T-helper 2 cell treated with Interferon-gamma antibody and Interleukin-4, amounts not matched to agents 5 μg/mL and 100 μg/mL, for 36 hours (primary cell): Measurements from ENCODE around the gene ZNF469.
A peak's percentile ranks its signal among the peaks of the same experiment; 100 is the strongest.

Experiments
- DNase-seq: peaks from one replicate; pipeline ENCODE4 v3.0.0; 2021; ENCODE audit warnings: low spot score
- H3K27ac Mint-ChIP-seq: one replicate; pipeline ENCODE4 v1.8.0; 2021; ENCODE audit warnings: mild to moderate bottlenecking, mixed read lengths
- H3K27me3 Mint-ChIP-seq: one replicate; pipeline ENCODE4 v1.8.0; 2021; ENCODE audit warnings: low read depth, mixed read lengths
- H3K36me3 Mint-ChIP-seq: one replicate; pipeline ENCODE4 v1.8.0; 2021; ENCODE audit warnings: low read depth, mixed read lengths
- H3K4me1 Mint-ChIP-seq: one replicate; pipeline ENCODE4 v1.8.0; 2021; ENCODE audit warnings: low read depth, mixed read lengths
- H3K4me3 Mint-ChIP-seq: one replicate; pipeline ENCODE4 v1.8.0; 2022; ENCODE audit warnings: mild to moderate bottlenecking, moderate library complexity, mixed read lengths
- H3K9me3 Mint-ChIP-seq: one replicate; pipeline ENCODE4 v1.8.0; 2021; ENCODE audit warnings: mixed read lengths

The ZNF469 gene

DNA sequence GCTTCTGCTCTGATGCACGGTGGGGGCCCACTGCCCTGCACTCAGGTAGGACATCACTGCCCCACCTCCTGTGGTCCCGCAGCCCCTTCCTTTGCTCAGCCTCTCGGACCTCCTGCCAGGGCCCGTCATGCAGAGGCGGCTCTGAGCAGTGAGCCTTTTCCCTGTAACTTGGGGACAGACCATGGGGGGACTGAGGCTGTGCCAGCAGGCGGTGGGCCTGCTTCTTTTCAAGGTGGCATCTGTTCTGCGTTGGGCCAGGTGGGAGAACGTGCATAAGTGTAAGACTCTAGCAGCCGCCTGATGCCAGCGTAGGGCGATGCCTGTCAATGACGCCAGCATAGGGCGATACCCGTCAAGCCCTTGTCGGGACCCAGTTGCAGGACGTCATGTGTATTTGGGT, 40.3 kb upstream of the ZNF469 start:
- no peak overlapping the region for H3K4me3 Mint-ChIP-seq
- H3K36me3 Mint-ChIP-seq, result no peaks in the 10 kb centered on the region
- no peak overlapping the region for H3K27ac Mint-ChIP-seq
- no peaks in the 10 kb centered on the region for H3K9me3 Mint-ChIP-seq
- no peak for DNase-seq
- no peaks in the 10 kb centered on the region for H3K4me1 Mint-ChIP-seq
- H3K27me3 Mint-ChIP-seq, result no peaks in the 10 kb centered on the region

DNA sequence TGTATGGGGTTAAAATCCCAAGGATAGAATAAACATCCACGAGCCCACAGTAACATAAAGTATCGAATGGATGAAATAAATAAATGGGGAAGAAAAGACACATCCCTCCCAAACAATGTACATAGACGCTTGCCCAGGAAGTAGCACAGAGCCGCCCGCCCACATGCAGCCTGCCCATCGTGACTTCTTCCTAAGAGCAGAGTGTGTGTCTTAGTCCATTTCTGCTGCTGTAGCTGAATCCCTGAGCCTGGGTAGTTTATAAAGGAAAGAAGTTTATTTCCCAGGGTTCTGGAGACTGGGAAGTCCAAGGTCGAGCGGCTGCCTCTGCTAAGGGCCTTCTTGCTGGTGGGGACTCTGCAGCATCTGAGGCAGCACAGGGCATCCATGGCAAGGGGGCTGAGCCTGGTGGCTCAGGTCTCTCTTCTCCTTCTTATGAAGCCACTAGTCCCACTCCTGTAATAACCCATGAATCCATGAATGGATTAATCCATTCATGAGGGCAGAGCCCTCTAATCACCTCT, 39.4 kb upstream of the ZNF469 start:
- Mint-ChIP-seq H3K4me1 (peaks cover 3% of the 10 kb centered on the region), H3K36me3 (no peaks in the 10 kb centered on the region), H3K4me3 (no peak overlapping the region), H3K27me3 (no peaks in the 10 kb centered on the region), H3K27ac (no peak overlapping the region), H3K9me3 (no peaks in the 10 kb centered on the region)
- no peak for DNase-seq

DNA sequence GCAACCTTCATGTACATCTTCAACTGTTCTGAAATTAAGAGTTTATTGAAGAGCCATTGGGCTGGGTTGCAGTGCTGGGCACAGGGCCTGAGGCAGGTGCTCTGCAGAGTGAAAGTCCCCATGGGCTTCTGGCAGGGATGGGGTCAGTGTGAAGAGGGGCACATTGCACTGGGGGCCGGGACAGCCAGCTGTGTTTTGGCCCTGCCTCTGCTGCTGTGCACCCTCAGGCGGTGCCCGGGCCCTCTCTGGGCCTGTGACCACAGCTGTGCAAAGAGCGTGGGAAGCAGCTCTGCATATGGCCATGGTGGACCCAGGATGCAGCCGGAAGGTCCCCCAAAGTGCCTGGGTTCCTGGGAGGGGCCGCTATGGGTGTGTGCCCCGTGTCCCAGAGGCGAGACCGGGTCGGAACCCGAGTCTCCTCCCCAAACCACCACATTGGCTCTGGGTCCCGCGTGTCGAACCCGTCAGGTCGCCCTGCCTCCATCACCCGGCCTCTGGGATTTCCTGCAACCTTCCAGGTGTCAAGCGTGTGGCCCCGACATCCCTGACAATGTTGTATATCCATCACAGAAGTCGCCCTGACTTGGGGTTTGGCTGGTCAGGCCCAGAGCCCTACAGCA, 38.2 kb upstream of the ZNF469 start:
- H3K36me3 Mint-ChIP-seq, result no peaks in the 10 kb centered on the region
- H3K27ac Mint-ChIP-seq, result no peak overlapping the region
- DNase-seq, result no peak
- H3K4me3 Mint-ChIP-seq, result no peak overlapping the region
- H3K9me3 Mint-ChIP-seq, result peaks cover 2% of the 10 kb centered on the region
- no peaks in the 10 kb centered on the region for H3K27me3 Mint-ChIP-seq
- H3K4me1 Mint-ChIP-seq, result peaks cover 3% of the 10 kb centered on the region

DNA sequence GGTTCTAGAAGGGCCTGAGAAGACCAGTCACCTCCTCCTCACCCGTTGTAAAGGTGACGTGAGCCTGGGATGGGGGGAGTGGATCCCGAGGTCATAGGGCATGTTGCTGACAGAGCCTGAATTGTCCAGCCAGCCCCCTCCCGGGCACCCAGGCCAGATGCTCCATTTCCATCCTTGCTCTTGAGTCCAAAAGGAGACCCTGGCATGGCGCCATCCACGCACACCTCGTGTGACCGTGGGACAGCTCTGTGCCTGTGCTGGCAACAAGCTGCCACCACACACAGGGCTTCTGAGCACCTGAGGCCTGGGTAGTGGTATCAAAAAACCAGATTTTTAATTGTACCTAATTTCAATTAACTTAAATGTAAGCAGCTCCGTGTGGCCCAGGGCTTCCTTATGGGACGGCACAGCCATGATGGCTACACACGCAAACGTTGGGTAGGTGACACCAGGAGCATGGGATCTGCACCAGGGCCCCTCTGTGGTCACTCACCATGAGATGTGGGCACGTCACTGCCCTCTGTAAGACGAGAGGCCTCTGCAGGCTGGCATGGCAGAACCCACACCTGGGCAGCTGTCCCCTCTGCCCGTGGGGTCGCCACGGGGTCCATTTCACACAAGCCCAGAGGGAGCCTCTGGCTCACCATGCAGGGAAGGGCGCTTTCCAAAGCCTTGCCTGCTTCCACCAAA, 37.6 kb upstream of the ZNF469 start:
- Mint-ChIP-seq H3K36me3 (no peaks in the 10 kb centered on the region), H3K27ac (no peak overlapping the region), H3K9me3 (peaks cover 6% of the 10 kb centered on the region), H3K4me1 (peaks cover 3% of the 10 kb centered on the region), H3K4me3 (no peak overlapping the region), H3K27me3 (no peaks in the 10 kb centered on the region)
- no peak for DNase-seq

DNA sequence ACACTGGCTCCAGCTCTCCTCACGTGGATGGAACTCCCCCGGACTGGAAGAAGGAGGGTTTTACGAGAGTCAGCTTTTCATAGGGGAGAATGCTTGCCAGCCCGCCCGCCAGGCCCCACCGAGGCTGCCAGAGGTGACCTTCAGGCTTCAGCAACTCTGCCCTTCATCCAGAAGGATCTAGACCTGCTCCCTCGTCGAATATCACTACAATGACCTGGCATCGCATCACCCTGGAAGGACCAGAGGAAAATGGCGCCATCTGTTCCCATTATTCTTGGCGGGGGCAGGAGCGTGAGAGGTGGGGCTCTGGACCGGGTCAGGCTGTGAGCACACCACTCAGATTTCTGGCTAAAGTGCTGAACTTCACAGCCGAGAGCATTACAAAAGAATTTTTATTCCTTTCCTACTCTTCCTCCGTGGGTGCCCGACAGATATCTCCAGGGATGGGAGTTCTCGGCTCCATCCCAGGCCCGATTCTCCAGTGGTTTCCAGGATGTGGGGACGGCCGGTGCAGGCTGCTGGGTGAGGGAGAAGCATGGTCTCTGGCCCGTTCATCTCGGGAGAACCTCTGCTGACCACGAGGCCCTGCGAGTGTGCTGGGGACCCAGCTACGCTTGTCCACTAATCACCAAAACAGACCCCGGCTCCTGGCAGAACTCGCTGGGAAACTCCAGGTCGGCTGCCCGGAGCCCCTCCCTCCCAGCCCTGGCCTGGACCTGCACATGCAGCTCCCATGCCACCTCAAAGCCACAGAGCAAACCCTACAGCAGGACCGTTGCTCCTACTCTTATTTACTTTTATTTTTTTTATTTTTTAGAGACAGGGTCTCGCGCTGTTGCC, 36.8 kb upstream of the ZNF469 start:
- no peaks in the 10 kb centered on the region for H3K36me3 Mint-ChIP-seq
- no peak overlapping the region for H3K4me3 Mint-ChIP-seq
- H3K27me3 Mint-ChIP-seq, result no peaks in the 10 kb centered on the region
- H3K27ac Mint-ChIP-seq, result no peak overlapping the region
- no peak for DNase-seq
- peaks cover 3% of the 10 kb centered on the region for H3K4me1 Mint-ChIP-seq
- peaks cover 6% of the 10 kb centered on the region for H3K9me3 Mint-ChIP-seq

DNA sequence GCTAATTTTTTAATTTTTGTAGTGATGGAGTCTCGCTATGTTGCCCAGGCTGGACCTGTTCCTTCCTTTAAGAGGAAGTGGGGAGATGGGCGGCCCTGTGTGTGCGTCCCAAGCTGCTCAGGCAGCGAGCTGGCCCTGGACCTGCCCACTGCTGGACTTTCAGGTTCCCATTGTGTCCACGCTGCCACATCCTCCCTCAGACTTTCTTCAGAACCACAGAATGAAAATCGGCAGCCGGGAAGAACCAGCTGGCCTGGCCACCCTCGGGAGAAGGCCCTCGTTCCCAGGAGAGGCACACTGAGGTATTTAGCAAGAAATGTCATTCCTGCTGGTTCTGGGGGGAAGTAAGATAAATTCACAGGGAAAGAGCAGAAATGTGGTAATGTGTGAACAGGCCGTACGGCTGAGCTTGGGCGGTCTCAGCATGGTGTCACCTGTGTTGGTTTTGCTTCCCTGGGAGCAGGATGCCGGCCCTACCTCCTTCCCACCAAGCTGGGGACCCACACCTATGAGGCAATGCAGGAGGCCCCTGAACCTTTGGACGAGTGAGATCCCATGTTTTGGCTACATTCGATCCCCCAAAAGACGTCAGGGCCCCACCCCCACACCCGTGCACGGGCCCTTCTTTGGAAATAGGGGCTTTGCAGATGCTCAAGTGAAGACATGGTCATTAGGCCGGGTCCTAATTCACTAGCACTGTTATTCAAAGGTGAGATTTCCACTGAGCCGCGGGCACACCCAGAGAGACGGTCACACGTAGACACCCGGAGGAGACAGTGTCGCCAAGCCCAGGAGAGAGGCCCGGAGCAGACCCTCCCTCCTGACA, 35.9 kb upstream of the ZNF469 start:
- H3K27me3 Mint-ChIP-seq, result no peaks in the 10 kb centered on the region
- H3K4me1 Mint-ChIP-seq, result peaks cover 3% of the 10 kb centered on the region
- no peaks in the 10 kb centered on the region for H3K36me3 Mint-ChIP-seq
- no peak for DNase-seq
- no peak overlapping the region for H3K4me3 Mint-ChIP-seq
- H3K27ac Mint-ChIP-seq, result no peak overlapping the region
- H3K9me3 Mint-ChIP-seq, result peaks cover 6% of the 10 kb centered on the region

DNA sequence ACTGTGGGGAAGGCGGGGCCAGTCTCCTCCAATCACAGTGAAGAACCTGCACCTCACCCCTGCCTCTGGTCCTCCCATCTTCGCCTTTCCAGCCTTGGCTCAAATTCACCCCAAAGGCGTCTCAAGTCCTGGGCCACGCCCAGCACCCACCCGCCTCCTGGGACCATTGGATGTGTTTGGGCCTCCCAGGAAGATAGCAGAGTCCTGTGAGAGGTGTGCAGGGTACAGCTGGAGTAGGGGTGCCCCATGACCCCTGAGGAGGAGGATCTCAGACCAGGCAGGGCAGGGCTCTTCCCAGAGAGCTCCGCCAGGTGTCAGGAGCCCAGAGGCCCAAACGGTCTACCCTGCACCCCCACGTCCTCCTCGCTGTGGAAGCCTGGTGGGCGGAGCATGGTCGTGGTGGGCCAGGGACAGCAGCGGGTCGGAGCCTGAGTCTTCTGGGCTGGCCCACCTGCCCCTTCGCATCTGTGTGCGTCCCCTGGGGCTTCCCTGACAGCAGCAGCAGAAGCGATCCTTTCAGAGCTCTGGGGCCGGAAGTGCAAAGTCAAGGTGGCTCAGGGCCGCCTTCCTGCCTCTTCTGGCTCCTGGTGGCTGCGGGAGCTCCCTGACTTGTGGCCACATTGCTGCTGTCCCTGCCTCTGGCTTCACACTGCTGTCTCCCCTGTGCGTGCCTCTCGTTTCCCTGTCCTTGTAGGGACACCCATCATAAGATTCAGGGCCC, 34.9 kb upstream of the ZNF469 start:
- no peaks in the 10 kb centered on the region for H3K27me3 Mint-ChIP-seq
- H3K4me1 Mint-ChIP-seq, result peaks cover 3% of the 10 kb centered on the region
- H3K4me3 Mint-ChIP-seq, result no peak overlapping the region
- DNase-seq, result no peak
- H3K27ac Mint-ChIP-seq, result peak overlapping the region; percentile 56
- H3K36me3 Mint-ChIP-seq, result no peaks in the 10 kb centered on the region
- peaks cover 6% of the 10 kb centered on the region for H3K9me3 Mint-ChIP-seq

DNA sequence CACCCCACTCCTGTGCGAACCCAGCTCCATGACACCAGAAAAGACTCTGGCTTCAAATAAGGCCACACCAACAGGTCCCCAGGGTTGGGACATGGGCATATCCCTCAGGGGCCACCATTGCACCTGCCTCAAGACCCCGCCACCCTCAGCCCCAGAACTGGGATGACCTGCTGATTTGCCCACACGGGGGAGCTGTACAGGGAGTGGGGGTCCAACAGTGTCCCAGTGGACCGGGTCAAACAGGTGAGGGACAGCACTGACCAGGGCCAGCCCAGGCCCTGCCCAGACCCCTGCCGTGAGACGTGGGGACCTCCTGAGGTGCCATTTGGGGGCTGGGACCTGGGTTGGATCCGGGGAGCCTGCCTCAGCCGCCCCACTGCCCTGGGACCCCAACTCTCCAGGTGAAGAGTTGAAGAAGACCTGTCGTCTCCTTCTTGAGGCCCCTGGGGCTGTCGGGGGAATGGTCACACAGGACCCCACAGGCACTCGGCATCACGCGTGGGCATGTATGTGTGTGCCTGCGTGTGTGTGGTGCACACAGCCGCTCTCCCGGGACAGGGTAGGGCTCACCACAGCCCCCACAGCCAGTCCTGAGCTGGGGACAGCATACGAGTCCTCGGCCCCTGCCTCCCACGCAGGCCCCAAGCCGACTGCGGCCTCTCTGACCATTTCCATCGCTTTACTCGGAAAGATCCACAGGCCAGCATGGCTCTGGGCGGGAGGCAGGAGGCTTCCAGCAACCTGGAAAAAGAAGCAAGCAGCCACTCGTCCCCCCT, 34.2 kb upstream of the ZNF469 start:
- no peak for DNase-seq
- Mint-ChIP-seq H3K36me3 (no peaks in the 10 kb centered on the region), H3K9me3 (peaks cover 6% of the 10 kb centered on the region), H3K4me1 (peaks cover 3% of the 10 kb centered on the region), H3K27ac (peak overlapping the region; percentile 56), H3K27me3 (no peaks in the 10 kb centered on the region), H3K4me3 (no peak overlapping the region)

DNA sequence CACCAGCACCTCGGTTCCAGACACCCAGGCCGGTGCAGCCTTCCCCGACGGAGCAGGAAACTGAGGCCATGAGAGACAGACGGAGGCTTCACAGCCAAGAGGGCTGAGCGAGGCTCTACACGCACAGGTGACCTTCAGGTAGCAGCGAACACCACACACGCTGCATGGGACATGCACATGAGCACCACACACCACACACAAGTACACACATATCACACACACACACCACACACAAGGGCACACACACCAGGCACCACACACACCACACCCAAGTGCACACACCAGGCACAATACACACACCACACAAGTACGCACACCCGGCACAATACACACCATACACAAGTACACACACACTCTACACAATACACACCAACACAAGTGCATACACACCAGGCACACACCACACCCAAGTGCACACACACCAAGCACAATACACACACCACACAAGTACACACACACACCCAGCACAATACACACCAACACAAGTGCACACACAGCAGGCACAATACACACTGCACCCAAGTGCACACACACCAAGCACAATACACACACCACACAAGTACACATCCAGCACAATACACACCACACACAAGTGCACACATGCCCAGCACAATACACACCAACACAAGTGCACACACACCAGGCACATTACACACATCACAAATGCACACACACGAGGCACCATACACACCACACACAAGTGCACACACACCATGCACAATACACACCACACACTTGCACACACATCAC, 33.4 kb upstream of the ZNF469 start:
- no peak overlapping the region for H3K4me3 Mint-ChIP-seq
- no peak overlapping the region for H3K27ac Mint-ChIP-seq
- H3K9me3 Mint-ChIP-seq, result peaks cover 6% of the 10 kb centered on the region
- peaks cover 3% of the 10 kb centered on the region for H3K4me1 Mint-ChIP-seq
- H3K36me3 Mint-ChIP-seq, result no peaks in the 10 kb centered on the region
- H3K27me3 Mint-ChIP-seq, result no peaks in the 10 kb centered on the region
- DNase-seq, result no peak

DNA sequence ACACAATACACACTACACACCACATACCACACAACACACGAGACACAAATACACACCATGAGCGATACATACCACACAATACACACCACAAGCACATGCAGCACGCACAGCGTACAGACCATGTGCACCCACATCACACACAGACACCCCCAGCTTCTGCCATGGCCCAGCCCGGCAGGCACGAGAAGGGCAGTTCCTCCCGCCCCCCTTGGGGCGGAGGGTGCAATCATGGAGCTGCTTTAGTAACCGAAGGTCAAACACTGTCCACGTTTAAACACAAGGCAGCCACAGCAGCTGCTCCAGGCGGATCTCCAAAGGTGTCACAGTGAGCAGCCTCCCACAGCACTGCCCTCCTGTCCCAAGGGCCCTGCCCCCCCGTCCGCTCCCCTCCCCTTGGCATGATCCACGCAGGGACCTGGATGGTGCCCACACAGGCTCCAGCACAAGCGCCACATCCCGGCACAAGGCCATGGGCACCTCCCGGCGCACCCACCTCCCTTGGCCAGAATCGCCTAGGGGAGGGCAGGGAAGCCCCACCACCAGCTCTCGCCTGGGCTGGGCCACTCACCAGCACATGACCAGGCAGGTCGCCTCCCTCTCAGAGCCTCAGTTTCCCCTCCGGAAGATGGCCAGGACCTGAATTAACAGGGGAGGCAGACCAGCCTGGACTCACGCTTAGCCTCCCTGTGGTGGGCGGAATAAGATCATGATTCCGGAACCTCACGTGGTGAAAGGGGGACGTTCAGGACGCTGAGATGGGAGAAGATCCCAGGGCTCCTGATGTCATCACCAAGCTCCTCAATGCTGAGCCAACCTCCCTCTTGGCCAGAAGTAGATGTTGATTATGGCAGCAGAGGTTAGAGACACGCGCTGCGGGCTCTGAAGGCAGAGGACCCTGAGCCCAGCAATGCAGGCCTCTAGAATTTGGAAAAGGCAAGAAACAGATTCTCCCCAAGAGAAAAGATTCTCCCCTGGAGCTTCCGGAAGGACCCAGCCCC, 32.6 kb upstream of the ZNF469 start:
- Mint-ChIP-seq H3K4me1 (peaks cover 3% of the 10 kb centered on the region), H3K9me3 (peaks cover 6% of the 10 kb centered on the region), H3K36me3 (no peaks in the 10 kb centered on the region), H3K27me3 (no peaks in the 10 kb centered on the region), H3K27ac (no peak overlapping the region), H3K4me3 (no peak overlapping the region)
- DNase-seq, result no peak

DNA sequence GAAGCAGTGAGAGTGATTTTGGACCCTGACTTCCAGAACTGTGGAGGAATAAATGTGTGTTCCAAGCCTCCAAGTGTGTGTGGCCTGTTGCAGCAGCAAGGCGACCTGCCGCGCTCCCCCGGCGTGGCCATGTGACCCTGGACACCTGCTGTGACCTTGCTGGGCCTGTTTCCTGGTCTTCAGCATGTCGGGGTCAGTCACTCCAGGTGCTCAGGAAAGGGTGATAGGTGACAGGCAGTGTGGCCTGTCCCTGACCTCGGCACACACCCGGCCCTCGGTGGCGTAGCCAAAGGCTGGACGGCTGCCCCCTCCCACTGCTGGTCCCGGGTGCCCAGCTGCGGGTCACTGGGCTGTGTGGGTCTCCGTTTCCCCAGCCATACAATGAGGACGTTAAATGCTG, 31.8 kb upstream of the ZNF469 start:
- H3K36me3 Mint-ChIP-seq, result no peaks in the 10 kb centered on the region
- H3K4me3 Mint-ChIP-seq, result no peak overlapping the region
- peaks cover 3% of the 10 kb centered on the region for H3K4me1 Mint-ChIP-seq
- DNase-seq, result no peak
- H3K27me3 Mint-ChIP-seq, result no peaks in the 10 kb centered on the region
- peaks cover 6% of the 10 kb centered on the region for H3K9me3 Mint-ChIP-seq
- H3K27ac Mint-ChIP-seq, result no peak overlapping the region
